ENCODE results near the gene HCN2.

DNA sequence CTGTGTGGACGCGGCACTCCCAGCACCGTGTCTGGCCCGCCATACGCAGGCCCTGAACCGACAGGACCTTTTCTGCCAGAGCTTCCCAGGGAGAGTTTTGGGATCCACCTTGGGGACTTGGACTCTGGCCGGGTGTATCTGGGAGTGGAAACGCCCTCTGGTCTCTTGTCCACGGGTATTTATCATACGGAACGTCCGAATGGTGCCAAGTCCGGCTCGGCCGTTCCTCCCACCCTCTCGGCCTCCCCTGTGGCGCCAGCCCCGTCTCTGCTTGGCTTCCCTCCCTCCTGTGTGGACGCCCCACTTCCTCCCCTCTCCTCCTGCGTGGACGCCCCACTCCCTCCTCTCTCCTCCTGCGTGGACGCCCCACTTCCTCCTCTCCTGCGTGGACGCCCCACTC is 12.1 kb downstream of the HCN2 start:
- TF ChIP-seq CTCF (conservative IDR thresholded peaks at IDR 0.05; ENCODE audit: low read depth, low read length) (no peak), EZH2 (IDR thresholded peaks at IDR 0.05; ENCODE audit: borderline replicate concordance, low read depth, low read length, poor library complexity, severe bottlenecking) (no peak)

Data from A673 (cell line).